ENCODE measurements around the gene DCC.

The DCC gene

GRCh38 chr18:52409727-52410126 is 69.7 kb downstream of the DCC start:
- Histone ChIP-seq H3K9ac (ENCODE audit: low read length) (no peak overlapping the region), H3K18ac (ENCODE audit: low read depth in 1 of 2, low read length in 2 of 2) (no peak overlapping the region), H3K4ac (ENCODE audit: low read depth in 1 of 2, low read length in 2 of 2) (no peak overlapping the region), H3K27me3 (ENCODE audit: control insufficient read depth in 1 of 2, insufficient read depth in 1 of 2, low read length in 2 of 2) (no peaks in the 10 kb centered on the region), H3K14ac (ENCODE audit: low read length in 2 of 2) (no peak overlapping the region), H2AK5ac (ENCODE audit: low read length, severe bottlenecking) (no peak overlapping the region), H2BK5ac (ENCODE audit: low read depth, low read length, poor library complexity, severe bottlenecking) (no peak overlapping the region), H4K91ac (ENCODE audit: low read length) (no peak overlapping the region), H3K4me1 (ENCODE audit: control insufficient read depth, insufficient read depth, low read depth, low read length) (no peaks in the 10 kb centered on the region), H2BK120ac (ENCODE audit: low read depth, low read length) (no peak overlapping the region), H3K4me2 (ENCODE audit: low read length, poor library complexity, severe bottlenecking) (no peak overlapping the region), H4K8ac (ENCODE audit: low read length) (no peak overlapping the region), H3K23ac (ENCODE audit: low read length in 2 of 2) (no peak overlapping the region), H2AFZ (ENCODE audit: low read depth, low read length) (no peak overlapping the region), H3K79me1 (replicated peaks; ENCODE audit: low read length, poor library complexity, severe bottlenecking) (no peaks in the 10 kb centered on the region), H3K27ac (ENCODE audit: low read length, poor library complexity, severe bottlenecking) (no peak overlapping the region), H3K9me3 (ENCODE audit: control insufficient read depth, low read length) (no peaks in the 10 kb centered on the region), H2BK15ac (ENCODE audit: low read depth, poor library complexity, severe bottlenecking) (no peak overlapping the region), H3K4me3 (ENCODE audit: insufficient read depth in 1 of 2, low read depth in 1 of 2, low read length in 2 of 2) (no peak overlapping the region), H2BK12ac (ENCODE audit: low read length in 2 of 2) (no peak overlapping the region), H3K36me3 (ENCODE audit: control insufficient read depth in 1 of 2, insufficient read depth in 2 of 2, low read depth in 1 of 2, low read length in 2 of 2) (no peaks in the 10 kb centered on the region)
- WGBS: 40% methylated on average over 1 of the region's 1 CpG
- no peak for DNase-seq

GRCh38 chr18:52415131-52415530 is 75.1 kb downstream of the DCC start:
- no peaks in the 10 kb centered on the region for H3K36me3 ChIP-seq (ENCODE audit: control insufficient read depth in 1 of 2, insufficient read depth in 2 of 2, low read depth in 1 of 2, low read length in 2 of 2)
- WGBS: 80% methylated on average over 3 of the region's 3 CpGs
- H3K4me2 ChIP-seq (ENCODE audit: low read length, poor library complexity, severe bottlenecking): no peak overlapping the region
- no peak for DNase-seq
- H3K4me1 ChIP-seq (ENCODE audit: control insufficient read depth, insufficient read depth, low read depth, low read length): no peaks in the 10 kb centered on the region
- H3K27ac ChIP-seq (ENCODE audit: low read length, poor library complexity, severe bottlenecking): no peak overlapping the region
- H3K23ac ChIP-seq (ENCODE audit: low read length in 2 of 2): no peak overlapping the region
- no peak overlapping the region for H4K91ac ChIP-seq (ENCODE audit: low read length)
- H2BK5ac ChIP-seq (ENCODE audit: low read depth, low read length, poor library complexity, severe bottlenecking): no peak overlapping the region
- no peaks in the 10 kb centered on the region for H3K79me1 ChIP-seq (replicated peaks; ENCODE audit: low read length, poor library complexity, severe bottlenecking)
- no peak overlapping the region for H2AFZ ChIP-seq (ENCODE audit: low read depth, low read length)
- no peak overlapping the region for H3K4me3 ChIP-seq (ENCODE audit: insufficient read depth in 1 of 2, low read depth in 1 of 2, low read length in 2 of 2)
- H3K9me3 ChIP-seq (ENCODE audit: control insufficient read depth, low read length): no peaks in the 10 kb centered on the region
- no peak overlapping the region for H2AK5ac ChIP-seq (ENCODE audit: low read length, severe bottlenecking)
- no peak overlapping the region for H4K8ac ChIP-seq (ENCODE audit: low read length)
- no peak overlapping the region for H3K9ac ChIP-seq (ENCODE audit: low read length)
- H3K18ac ChIP-seq (ENCODE audit: low read depth in 1 of 2, low read length in 2 of 2): no peak overlapping the region
- H3K14ac ChIP-seq (ENCODE audit: low read length in 2 of 2): no peak overlapping the region
- H3K27me3 ChIP-seq (ENCODE audit: control insufficient read depth in 1 of 2, insufficient read depth in 1 of 2, low read length in 2 of 2): no peaks in the 10 kb centered on the region
- H2BK120ac ChIP-seq (ENCODE audit: low read depth, low read length): no peak overlapping the region
- H2BK12ac ChIP-seq (ENCODE audit: low read length in 2 of 2): no peak overlapping the region
- no peak overlapping the region for H3K4ac ChIP-seq (ENCODE audit: low read depth in 1 of 2, low read length in 2 of 2)
- H2BK15ac ChIP-seq (ENCODE audit: low read depth, poor library complexity, severe bottlenecking): no peak overlapping the region

GRCh38 chr18:52422985-52423601 is 83.1 kb downstream of the DCC start:
- Histone ChIP-seq H4K91ac (ENCODE audit: low read length) (no peak overlapping the region), H3K79me1 (replicated peaks; ENCODE audit: low read length, poor library complexity, severe bottlenecking) (no peaks in the 10 kb centered on the region), H3K18ac (ENCODE audit: low read depth in 1 of 2, low read length in 2 of 2) (no peak overlapping the region), H2BK120ac (ENCODE audit: low read depth, low read length) (no peak overlapping the region), H2AK5ac (ENCODE audit: low read length, severe bottlenecking) (no peak overlapping the region), H3K4me2 (ENCODE audit: low read length, poor library complexity, severe bottlenecking) (no peak overlapping the region), H3K27ac (ENCODE audit: low read length, poor library complexity, severe bottlenecking) (no peak overlapping the region), H3K23ac (ENCODE audit: low read length in 2 of 2) (no peak overlapping the region), H3K4me1 (ENCODE audit: control insufficient read depth, insufficient read depth, low read depth, low read length) (no peaks in the 10 kb centered on the region), H3K4me3 (ENCODE audit: insufficient read depth in 1 of 2, low read depth in 1 of 2, low read length in 2 of 2) (no peak overlapping the region), H2BK12ac (ENCODE audit: low read length in 2 of 2) (no peak overlapping the region), H3K36me3 (ENCODE audit: control insufficient read depth in 1 of 2, insufficient read depth in 2 of 2, low read depth in 1 of 2, low read length in 2 of 2) (no peaks in the 10 kb centered on the region), H2BK15ac (ENCODE audit: low read depth, poor library complexity, severe bottlenecking) (no peak overlapping the region), H3K14ac (ENCODE audit: low read length in 2 of 2) (no peak overlapping the region), H3K9me3 (ENCODE audit: control insufficient read depth, low read length) (peaks cover 2% of the 10 kb centered on the region), H3K27me3 (ENCODE audit: control insufficient read depth in 1 of 2, insufficient read depth in 1 of 2, low read length in 2 of 2) (no peaks in the 10 kb centered on the region), H4K8ac (ENCODE audit: low read length) (no peak overlapping the region), H2BK5ac (ENCODE audit: low read depth, low read length, poor library complexity, severe bottlenecking) (no peak overlapping the region), H3K4ac (ENCODE audit: low read depth in 1 of 2, low read length in 2 of 2) (no peak overlapping the region), H3K9ac (ENCODE audit: low read length) (no peak overlapping the region), H2AFZ (ENCODE audit: low read depth, low read length) (no peak overlapping the region)
- 48% methylated on average over 2 of the region's 3 CpGs for WGBS
- no peak for DNase-seq

GRCh38 chr18:52426041-52426440 is 86.0 kb downstream of the DCC start:
- no peaks in the 10 kb centered on the region for H3K36me3 ChIP-seq (ENCODE audit: control insufficient read depth in 1 of 2, insufficient read depth in 2 of 2, low read depth in 1 of 2, low read length in 2 of 2)
- H3K4ac ChIP-seq (ENCODE audit: low read depth in 1 of 2, low read length in 2 of 2): no peak overlapping the region
- no peaks in the 10 kb centered on the region for H3K27me3 ChIP-seq (ENCODE audit: control insufficient read depth in 1 of 2, insufficient read depth in 1 of 2, low read length in 2 of 2)
- H3K4me1 ChIP-seq (ENCODE audit: control insufficient read depth, insufficient read depth, low read depth, low read length): no peaks in the 10 kb centered on the region
- no peak overlapping the region for H2BK120ac ChIP-seq (ENCODE audit: low read depth, low read length)
- H4K8ac ChIP-seq (ENCODE audit: low read length): no peak overlapping the region
- no peak overlapping the region for H3K18ac ChIP-seq (ENCODE audit: low read depth in 1 of 2, low read length in 2 of 2)
- H3K23ac ChIP-seq (ENCODE audit: low read length in 2 of 2): no peak overlapping the region
- no peak overlapping the region for H2BK5ac ChIP-seq (ENCODE audit: low read depth, low read length, poor library complexity, severe bottlenecking)
- no peak overlapping the region for H3K4me2 ChIP-seq (ENCODE audit: low read length, poor library complexity, severe bottlenecking)
- no peak overlapping the region for H2BK12ac ChIP-seq (ENCODE audit: low read length in 2 of 2)
- H3K27ac ChIP-seq (ENCODE audit: low read length, poor library complexity, severe bottlenecking): no peak overlapping the region
- no peak for DNase-seq
- H2AK5ac ChIP-seq (ENCODE audit: low read length, severe bottlenecking): no peak overlapping the region
- H3K9ac ChIP-seq (ENCODE audit: low read length): no peak overlapping the region
- H2AFZ ChIP-seq (ENCODE audit: low read depth, low read length): no peak overlapping the region
- H2BK15ac ChIP-seq (ENCODE audit: low read depth, poor library complexity, severe bottlenecking): no peak overlapping the region
- no peaks in the 10 kb centered on the region for H3K79me1 ChIP-seq (replicated peaks; ENCODE audit: low read length, poor library complexity, severe bottlenecking)
- H3K14ac ChIP-seq (ENCODE audit: low read length in 2 of 2): no peak overlapping the region
- WGBS: 92% methylated on average over 3 of the region's 4 CpGs
- peaks cover 2% of the 10 kb centered on the region for H3K9me3 ChIP-seq (ENCODE audit: control insufficient read depth, low read length)
- no peak overlapping the region for H4K91ac ChIP-seq (ENCODE audit: low read length)
- no peak overlapping the region for H3K4me3 ChIP-seq (ENCODE audit: insufficient read depth in 1 of 2, low read depth in 1 of 2, low read length in 2 of 2)

Measured in mesenchymal stem cell (in vitro differentiated cells and primary cell).